Uterus (tissue), 4 donors: ENCODE results near the gene DAB2IP. TPM values are rescaled to one million over a fixed set of nuclear protein-coding genes. Genes with fewer than 3 reads are reported as not detected.

Source experiments
- DNase-seq, 2 donors: peaks; one replicate each; pipeline ENCODE4 v3.0.0-alpha.2; 2019 to 2020
- H3K27ac ChIP-seq, 2 donors: fragments of 200-600 bp; sonication (generic); 1 replicate in 1 of 2; 2 replicates in 1 of 2; pipeline ENCODE4 v1.5.1; 2016 to 2018
- H3K27me3 ChIP-seq, 2 donors: fragments of 200-600 bp; sonication (generic); one replicate each; pipeline ENCODE4 v1.5.1; 2018 to 2019; ENCODE audit warnings: control low read depth in 1 of 2
- H3K36me3 ChIP-seq, 2 donors: fragments of 200-600 bp; sonication (generic); one replicate each; pipeline ENCODE4 v1.5.1; 2019; ENCODE audit warnings: control low read depth in 1 of 2
- H3K4me1 ChIP-seq, 2 donors: fragments of 200-600 bp; sonication (generic); one replicate each; pipeline ENCODE4 v1.5.1; 2018 to 2019; ENCODE audit warnings: control low read depth in 1 of 2
- H3K4me3 ChIP-seq, 2 donors: fragments of 200-600 bp; sonication (generic); 1 replicate in 1 of 2; 2 replicates in 1 of 2; pipeline ENCODE4 v1.5.1; 2018 to 2019; ENCODE audit warnings: mild to moderate bottlenecking in 1 of 2
- H3K9me3 ChIP-seq, 2 donors: fragments of 200-600 bp; sonication (generic); one replicate each; pipeline ENCODE4 v1.5.1; 2019; ENCODE audit warnings: control low read depth in 1 of 2
- POLR2A ChIP-seq, 2 donors: fragments of 450-650 bp; IDR thresholded peaks; one replicate each; pipeline ENCODE4 v1.6.1; 2016; ENCODE audit warnings: antibody characterized with exemption in 2 of 2, mild to moderate bottlenecking in 1 of 2, moderate library complexity in 1 of 2
- intact Hi-C: fragments of 100-400 bp; cut with DNase I; formaldehyde crosslinking; loops from one replicate; pipeline ENCODE4 v1.15.1; 2023; ENCODE audit warnings: low total_unique reads
- total RNA-seq, 4 donors: library from RNA; depleted of rRNA in 3 of 4; stranded (reverse); fragments of >200 nt in 3 of 4; gene quantifications; one replicate each; pipeline versions ENCODE4 v1.1.0 to v1.2.4, GENCODE V29; 2014 to 2023
- TF ChIP-seq, protein P1 (sequence below), 4 experiments: fragments of 200-600 bp in 2 of 4; fragments of 450-650 bp in 2 of 4; sonication (generic) in 2 of 4; IDR thresholded peaks; one replicate each; pipeline ENCODE4 v1.5.1; 2016 to 2019; ENCODE audit warnings: antibody characterized with exemption in 4 of 4, mild to moderate bottlenecking in 2 of 4, moderate library complexity in 1 of 4
- donor health status: DM: yes; HTN: yes; CAD: no.

DAB2IP gene
- total RNA-seq, 4 donors from 2014 or later, result 22.0 to 139 (median 31.6) TPM

DNA sequence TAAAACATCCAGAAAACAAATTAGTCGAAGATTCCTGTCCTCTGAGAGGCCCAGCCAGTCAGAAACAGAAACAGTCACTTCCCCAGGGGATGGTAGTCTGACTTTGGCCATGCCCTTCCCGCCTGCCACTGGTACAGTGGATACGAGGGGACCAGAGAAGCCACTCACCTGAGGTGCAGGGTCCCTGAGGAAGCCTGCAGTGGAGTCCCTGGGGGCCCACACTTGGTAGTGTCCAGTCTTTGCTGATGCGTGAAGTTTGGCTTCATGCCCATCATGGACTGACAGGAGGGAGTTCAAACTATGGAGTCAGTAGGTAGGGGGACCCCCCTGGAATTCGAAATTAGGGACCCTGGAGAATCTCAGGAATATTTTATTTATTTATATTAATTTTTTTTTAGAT is 147.5 kb downstream of the DAB2IP start:
- H3K9me3 ChIP-seq, result no peaks in the 10 kb centered on the region
- H3K27me3 ChIP-seq, result no peaks in the 10 kb centered on the region
- no peaks in the 10 kb centered on the region for H3K36me3 ChIP-seq
- H3K27ac ChIP-seq, result no peak overlapping the region
- DNase-seq, result no peak
- intact Hi-C loops, result no loop called here
- H3K4me1 ChIP-seq, result no peaks in the 10 kb centered on the region
- TF ChIP-seq, protein P1, sequence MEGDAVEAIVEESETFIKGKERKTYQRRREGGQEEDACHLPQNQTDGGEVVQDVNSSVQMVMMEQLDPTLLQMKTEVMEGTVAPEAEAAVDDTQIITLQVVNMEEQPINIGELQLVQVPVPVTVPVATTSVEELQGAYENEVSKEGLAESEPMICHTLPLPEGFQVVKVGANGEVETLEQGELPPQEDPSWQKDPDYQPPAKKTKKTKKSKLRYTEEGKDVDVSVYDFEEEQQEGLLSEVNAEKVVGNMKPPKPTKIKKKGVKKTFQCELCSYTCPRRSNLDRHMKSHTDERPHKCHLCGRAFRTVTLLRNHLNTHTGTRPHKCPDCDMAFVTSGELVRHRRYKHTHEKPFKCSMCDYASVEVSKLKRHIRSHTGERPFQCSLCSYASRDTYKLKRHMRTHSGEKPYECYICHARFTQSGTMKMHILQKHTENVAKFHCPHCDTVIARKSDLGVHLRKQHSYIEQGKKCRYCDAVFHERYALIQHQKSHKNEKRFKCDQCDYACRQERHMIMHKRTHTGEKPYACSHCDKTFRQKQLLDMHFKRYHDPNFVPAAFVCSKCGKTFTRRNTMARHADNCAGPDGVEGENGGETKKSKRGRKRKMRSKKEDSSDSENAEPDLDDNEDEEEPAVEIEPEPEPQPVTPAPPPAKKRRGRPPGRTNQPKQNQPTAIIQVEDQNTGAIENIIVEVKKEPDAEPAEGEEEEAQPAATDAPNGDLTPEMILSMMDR (IDR thresholded peaks at IDR 0.05), result no peak
- TF ChIP-seq POLR2A (IDR thresholded peaks at IDR 0.05), result no peak
- no peak overlapping the region for H3K4me3 ChIP-seq

DNA sequence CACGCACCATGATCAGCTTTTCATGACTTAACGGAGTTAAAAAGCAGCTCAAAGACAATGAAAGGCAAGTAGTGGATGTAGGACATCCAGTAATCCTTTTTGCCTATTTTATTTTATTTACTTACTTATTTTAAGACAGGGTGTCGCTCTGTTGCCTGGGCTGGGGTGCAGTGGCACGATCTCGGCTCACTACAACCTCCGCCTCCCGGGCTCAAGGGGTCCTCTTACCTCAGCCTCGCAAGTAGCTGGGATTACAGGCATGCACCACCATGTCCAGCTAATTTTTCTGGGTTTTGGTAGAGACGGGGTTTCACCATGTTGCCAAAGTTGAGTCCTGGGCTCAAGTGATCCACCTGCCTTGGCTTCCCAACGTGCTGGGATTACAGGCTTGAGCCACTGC is 148.9 kb downstream of the DAB2IP start:
- TF ChIP-seq, protein P1 (IDR thresholded peaks at IDR 0.05), result no peak
- no peak for TF ChIP-seq POLR2A (IDR thresholded peaks at IDR 0.05)
- no peak overlapping the region for H3K27ac ChIP-seq
- no peaks in the 10 kb centered on the region for H3K9me3 ChIP-seq
- H3K36me3 ChIP-seq, result no peaks in the 10 kb centered on the region
- no peak for DNase-seq
- intact Hi-C loops, result no loop called here
- H3K27me3 ChIP-seq, result no peaks in the 10 kb centered on the region
- no peaks in the 10 kb centered on the region for H3K4me1 ChIP-seq
- no peak overlapping the region for H3K4me3 ChIP-seq

DNA sequence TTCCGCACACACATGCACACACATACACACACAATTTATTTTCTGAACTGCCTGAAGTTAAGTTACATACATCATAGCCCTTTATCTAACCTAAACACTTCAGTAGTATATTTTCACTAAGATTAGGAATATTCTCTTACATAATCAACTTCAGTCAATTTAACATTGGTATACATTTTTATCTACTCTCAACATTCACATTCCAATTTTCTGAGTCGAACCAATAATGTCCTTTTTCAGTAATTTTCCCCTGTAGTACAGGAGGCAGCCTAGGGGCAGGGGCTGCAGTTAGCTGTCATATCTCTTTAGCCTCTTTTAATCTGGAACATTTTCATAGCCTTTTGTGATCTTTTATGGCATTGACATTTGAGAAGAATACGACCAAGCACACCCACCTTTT is 150.1 kb downstream of the DAB2IP start:
- Histone ChIP-seq H3K4me1 (no peaks in the 10 kb centered on the region), H3K4me3 (no peak overlapping the region), H3K9me3 (no peaks in the 10 kb centered on the region), H3K36me3 (no peaks in the 10 kb centered on the region), H3K27ac (no peak overlapping the region), H3K27me3 (no peaks in the 10 kb centered on the region)
- DNase-seq, result no peak
- TF ChIP-seq, protein P1 (IDR thresholded peaks at IDR 0.05), result no peak
- no peak for TF ChIP-seq POLR2A (IDR thresholded peaks at IDR 0.05)
- intact Hi-C loops, result no loop called here

DNA sequence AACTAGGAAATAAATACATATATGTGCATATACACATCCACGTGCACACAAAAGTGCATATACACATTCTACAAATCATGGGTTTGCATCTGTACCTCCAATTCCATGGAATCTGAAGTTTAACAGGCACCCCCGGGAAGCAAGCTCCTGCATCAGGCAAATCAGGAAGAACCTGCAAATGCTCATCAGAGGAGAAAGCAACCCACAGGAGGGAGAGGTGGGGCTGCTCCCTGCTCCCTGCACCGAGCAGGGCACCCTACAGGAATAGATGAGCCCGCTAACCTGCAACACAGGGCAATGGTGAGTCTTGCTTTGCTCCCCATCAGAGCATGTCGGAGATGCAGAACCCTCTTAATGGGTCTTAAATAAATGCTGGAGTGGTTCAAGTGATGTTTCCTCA is 151.3 kb downstream of the DAB2IP start:
- Histone ChIP-seq H3K4me3 (no peak overlapping the region), H3K4me1 (no peaks in the 10 kb centered on the region), H3K36me3 (no peaks in the 10 kb centered on the region), H3K27ac (no peak overlapping the region), H3K27me3 (no peaks in the 10 kb centered on the region), H3K9me3 (no peaks in the 10 kb centered on the region)
- no peak for DNase-seq
- intact Hi-C loops, result no loop called here
- no peak for TF ChIP-seq POLR2A (IDR thresholded peaks at IDR 0.05)
- TF ChIP-seq, protein P1 (IDR thresholded peaks at IDR 0.05), result no peak

DNA sequence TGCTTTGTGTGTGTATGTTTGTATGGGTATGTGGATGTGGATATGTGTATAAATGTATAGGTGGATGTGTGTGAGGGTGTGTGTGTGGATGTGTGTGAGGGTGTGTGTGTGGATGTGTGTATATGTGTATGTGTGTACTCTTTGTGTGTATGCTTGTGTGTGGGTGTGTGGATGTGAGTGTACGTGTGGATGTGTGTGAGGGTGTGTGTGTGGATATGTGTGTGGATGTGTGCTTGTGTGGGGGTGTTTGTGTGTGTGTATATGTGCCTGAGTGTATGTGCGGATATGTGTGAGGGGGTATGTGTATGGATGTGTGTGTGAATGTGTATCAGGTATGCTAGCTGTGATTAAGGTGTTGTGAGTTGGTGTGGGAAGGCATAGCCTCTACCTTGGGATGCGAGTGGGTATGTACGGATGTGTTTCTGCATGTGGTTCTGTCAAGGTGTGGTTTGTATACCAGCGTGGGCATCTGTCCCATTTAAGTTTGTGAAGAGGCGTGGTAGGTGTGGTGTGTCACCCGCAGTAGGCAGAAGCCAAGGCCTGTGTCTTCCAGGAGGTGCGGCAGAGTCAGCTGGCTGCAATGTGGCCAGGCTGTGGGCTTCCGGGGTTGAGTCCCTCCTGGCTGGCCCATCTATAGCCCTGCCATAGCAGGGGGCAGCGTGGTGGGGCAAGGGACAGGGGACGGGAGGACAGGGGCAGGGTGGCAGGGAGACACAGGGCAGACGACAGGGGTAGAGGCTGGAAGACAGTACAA is 155.8 kb downstream of the DAB2IP start:
- Histone ChIP-seq H3K4me1 (no peaks in the 10 kb centered on the region), H3K9me3 (no peaks in the 10 kb centered on the region), H3K36me3 (no peaks in the 10 kb centered on the region), H3K27ac (no peak overlapping the region), H3K4me3 (no peak overlapping the region), H3K27me3 (no peaks in the 10 kb centered on the region)
- intact Hi-C loops, result no loop called here
- TF ChIP-seq, protein P1 (IDR thresholded peaks at IDR 0.05), result no peak
- TF ChIP-seq POLR2A (IDR thresholded peaks at IDR 0.05), result no peak
- no peak for DNase-seq
